IPS-NIHi11 (cell line): ENCODE data around the gene ANKRD30B.
"Not testable (repeated sequence)": the region's sequence is repeated elsewhere in the genome, so short reads cannot be mapped to it uniquely, and the experiment has no call there.

Experiments
- DNase-seq: peaks from one replicate; pipeline ENCODE4 v3.0.0; 2012; ENCODE audit warnings: mixed read lengths, low spot score

ANKRD30B gene, protein sequence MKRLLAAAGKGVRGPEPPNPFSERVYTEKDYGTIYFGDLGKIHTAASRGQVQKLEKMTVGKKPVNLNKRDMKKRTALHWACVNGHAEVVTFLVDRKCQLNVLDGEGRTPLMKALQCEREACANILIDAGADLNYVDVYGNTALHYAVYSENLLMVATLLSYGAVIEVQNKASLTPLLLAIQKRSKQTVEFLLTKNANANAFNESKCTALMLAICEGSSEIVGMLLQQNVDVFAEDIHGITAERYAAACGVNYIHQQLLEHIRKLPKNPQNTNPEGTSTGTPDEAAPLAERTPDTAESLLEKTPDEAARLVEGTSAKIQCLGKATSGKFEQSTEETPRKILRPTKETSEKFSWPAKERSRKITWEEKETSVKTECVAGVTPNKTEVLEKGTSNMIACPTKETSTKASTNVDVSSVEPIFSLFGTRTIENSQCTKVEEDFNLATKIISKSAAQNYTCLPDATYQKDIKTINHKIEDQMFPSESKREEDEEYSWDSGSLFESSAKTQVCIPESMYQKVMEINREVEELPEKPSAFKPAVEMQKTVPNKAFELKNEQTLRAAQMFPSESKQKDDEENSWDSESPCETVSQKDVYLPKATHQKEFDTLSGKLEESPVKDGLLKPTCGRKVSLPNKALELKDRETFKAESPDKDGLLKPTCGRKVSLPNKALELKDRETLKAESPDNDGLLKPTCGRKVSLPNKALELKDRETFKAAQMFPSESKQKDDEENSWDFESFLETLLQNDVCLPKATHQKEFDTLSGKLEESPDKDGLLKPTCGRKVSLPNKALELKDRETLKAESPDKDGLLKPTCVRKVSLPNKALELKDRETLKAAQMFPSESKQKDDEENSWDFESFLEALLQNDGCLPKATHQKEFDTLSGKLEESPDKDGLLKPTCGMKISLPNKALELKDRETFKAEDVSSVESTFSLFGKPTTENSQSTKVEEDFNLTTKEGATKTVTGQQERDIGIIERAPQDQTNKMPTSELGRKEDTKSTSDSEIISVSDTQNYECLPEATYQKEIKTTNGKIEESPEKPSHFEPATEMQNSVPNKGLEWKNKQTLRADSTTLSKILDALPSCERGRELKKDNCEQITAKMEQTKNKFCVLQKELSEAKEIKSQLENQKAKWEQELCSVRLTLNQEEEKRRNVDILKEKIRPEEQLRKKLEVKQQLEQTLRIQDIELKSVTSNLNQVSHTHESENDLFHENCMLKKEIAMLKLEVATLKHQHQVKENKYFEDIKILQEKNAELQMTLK (N-terminal part only)

GRCh38 chr18:14747513-14748474, at the start of gene ANKRD30B:
TSS of gene ANKRD30B (plus strand) at chr18:14748172. CDS start at chr18:14748420, 248 bp downstream.
- peak; percentile 21 for DNase-seq

GRCh38 chr18:14701286-14702040, 46.5 kb upstream of the ANKRD30B start:
- not testable (repeated sequence) for DNase-seq

- DNase-seq, result not testable (repeated sequence)
Observed at GRCh38 chr18:14709761-14710160, 38.2 kb upstream of the ANKRD30B start.

GRCh38 chr18:14721569-14721968, 26.4 kb upstream of the ANKRD30B start:
- not testable (repeated sequence) for DNase-seq

- not testable (repeated sequence) for DNase-seq
Observed at GRCh38 chr18:14739056-14739455, 8.9 kb upstream of the ANKRD30B start.

- no peak for DNase-seq
Observed at GRCh38 chr18:14746897-14747296, 1.1 kb upstream of the ANKRD30B start.

GRCh38 chr18:14748496-14748895, 524 bp downstream of the ANKRD30B start:
- DNase-seq, result no peak

- not testable (repeated sequence) for DNase-seq
Observed at GRCh38 chr18:14763566-14763965, 15.6 kb downstream of the ANKRD30B start.

GRCh38 chr18:14767474-14767873, 19.5 kb downstream of the ANKRD30B start:
- DNase-seq, result no peak

DNA sequence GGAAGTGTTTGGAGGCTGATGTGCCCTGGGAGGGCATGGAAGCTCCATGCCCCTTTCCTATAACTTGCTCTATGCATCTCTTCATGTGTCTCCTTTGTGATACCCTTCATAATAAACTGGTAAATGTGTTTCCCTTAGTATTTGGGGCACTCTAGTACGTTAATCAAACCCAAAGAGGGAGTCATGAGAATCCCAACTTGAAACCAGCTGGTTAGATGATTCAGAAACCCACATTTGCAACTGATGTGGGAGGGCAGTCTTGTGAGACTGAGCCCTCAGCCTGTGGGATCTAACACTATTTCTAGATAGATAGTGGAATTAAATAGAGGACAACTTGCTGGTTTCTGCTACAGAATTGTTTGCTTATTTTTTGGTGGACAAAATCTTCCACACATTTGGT, 20.3 kb downstream of the ANKRD30B start:
- no peak for DNase-seq

GRCh38 chr18:14769381-14769780, 21.4 kb downstream of the ANKRD30B start:
- no peak for DNase-seq

GRCh38 chr18:14776801-14777200, 28.8 kb downstream of the ANKRD30B start:
- DNase-seq, result no peak

GRCh38 chr18:14781671-14782070, 33.7 kb downstream of the ANKRD30B start:
- DNase-seq, result no peak

- no peak for DNase-seq
Observed at GRCh38 chr18:14784133-14784532, 36.2 kb downstream of the ANKRD30B start.

DNA sequence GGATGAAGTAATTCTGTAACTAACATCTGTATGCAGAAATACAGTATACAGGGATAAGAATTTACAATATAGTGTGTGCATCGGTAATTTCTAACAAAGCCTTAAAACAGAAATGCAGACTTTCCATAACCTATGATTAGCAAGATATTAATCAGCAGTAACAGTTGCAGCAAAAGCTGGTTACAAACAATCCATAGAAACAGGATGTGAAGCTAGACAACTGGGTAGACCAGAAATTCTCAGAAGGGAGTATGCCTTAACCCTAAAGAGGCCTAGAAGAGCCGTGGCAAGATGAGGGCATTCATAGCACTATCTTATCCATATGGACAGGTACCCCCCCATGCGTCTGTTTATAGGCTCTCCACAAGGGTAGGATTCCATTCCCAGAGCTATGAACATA, 48.9 kb downstream of the ANKRD30B start:
- not testable (repeated sequence) for DNase-seq

GRCh38 chr18:14797969-14798764, 50.2 kb downstream of the ANKRD30B start:
- DNase-seq, result not testable (repeated sequence)

DNA sequence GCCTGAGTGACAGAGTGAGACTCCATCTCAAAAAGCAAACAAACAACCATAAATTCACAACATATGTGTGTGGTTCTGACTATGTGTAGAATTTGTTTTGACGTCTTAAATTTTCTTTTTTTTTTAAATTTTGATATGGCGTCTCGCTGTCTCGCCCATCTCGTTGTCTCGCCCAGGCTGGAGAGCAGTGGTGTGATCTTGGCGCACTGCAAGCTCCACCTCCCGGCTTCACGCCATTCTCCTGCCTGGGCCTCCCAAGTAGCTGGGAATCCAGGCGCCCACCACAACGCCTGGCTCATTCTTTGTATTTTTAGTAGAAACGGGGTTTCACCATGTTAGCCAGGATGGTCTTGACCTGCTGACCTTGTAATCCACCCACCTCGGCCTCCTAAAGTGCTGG, 63.1 kb downstream of the ANKRD30B start:
- not testable (repeated sequence) for DNase-seq

- DNase-seq, result not testable (repeated sequence)
Observed at GRCh38 chr18:14826972-14827632, 79.1 kb downstream of the ANKRD30B start.

DNA sequence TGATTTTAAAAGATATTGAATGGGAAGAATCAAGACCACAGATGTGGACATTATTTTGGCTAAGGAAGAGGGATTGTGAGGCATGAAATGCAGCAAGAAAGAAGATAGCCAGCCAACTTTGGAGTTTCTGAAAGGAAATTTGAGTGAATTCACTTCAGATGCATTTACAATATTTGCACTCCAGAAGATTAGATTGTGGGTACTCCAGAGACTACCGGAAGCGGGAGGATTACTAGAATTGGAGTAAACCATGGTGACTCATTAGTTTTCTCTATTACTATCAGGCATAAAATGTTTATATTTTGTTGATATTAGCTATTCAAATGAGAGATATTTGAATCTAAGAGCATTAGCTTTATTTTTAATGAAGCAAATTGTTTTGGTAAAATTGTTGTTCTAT, 93.6 kb downstream of the ANKRD30B start:
- not testable (repeated sequence) for DNase-seq
